ENCODE data around the gene RAB11FIP3. TPM values are rescaled to one million over a fixed set of nuclear protein-coding genes. Genes with fewer than 3 reads are reported as not detected.
A peak's percentile ranks its signal among the peaks of the same experiment; 100 is the strongest.

Gene RAB11FIP3
- total RNA-seq, 1 experiment from 2014 or later: 37.1 TPM

DNA sequence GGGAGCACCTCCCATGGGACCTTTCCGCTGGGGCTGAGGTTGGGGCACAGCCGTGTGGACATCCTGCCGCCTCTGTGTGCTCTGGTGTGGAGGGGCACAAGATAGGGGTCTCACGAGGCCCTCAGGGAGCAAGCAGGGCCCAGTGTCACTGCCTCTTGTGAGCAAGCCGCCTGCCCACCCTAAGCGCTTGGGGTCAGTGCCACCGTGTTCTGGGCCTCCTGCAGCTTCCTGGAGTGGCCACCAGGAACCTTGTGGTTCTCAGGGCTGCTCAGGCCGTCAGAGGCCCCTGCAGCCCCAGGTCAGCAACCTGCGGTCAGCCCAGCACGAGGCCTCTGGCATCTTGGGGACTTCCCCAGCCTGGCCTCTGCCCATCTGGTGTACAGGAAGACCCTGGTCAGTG, 88.5 kb downstream of the RAB11FIP3 start:
- no peaks in the 10 kb centered on the region for H3K79me2 ChIP-seq (ENCODE audit: insufficient read depth, low read length)
- no peaks in the 10 kb centered on the region for H3K23me2 ChIP-seq (ENCODE audit: insufficient read length, low read depth, low read length, poor library complexity, severe bottlenecking)
- Mint-ChIP-seq H3K4me1 (no peaks in the 10 kb centered on the region), H3K9me3 (no peaks in the 10 kb centered on the region), H3K27me3 (ENCODE audit: low read depth) (no peaks in the 10 kb centered on the region), H3K27ac (peak overlapping the region in 1 of 3 experiments; percentile 95; a peak in 2 of 7 replicates), H3K36me3 (ENCODE audit: insufficient read depth in 1 of 3, low read depth in 3 of 3) (peaks cover 9 to 22% (median 19%) of the 10 kb centered on the region in 3 experiments), H3K4me3 (no peak overlapping the region)
- DNase-seq: no peak
- TF ChIP-seq, protein P1, sequence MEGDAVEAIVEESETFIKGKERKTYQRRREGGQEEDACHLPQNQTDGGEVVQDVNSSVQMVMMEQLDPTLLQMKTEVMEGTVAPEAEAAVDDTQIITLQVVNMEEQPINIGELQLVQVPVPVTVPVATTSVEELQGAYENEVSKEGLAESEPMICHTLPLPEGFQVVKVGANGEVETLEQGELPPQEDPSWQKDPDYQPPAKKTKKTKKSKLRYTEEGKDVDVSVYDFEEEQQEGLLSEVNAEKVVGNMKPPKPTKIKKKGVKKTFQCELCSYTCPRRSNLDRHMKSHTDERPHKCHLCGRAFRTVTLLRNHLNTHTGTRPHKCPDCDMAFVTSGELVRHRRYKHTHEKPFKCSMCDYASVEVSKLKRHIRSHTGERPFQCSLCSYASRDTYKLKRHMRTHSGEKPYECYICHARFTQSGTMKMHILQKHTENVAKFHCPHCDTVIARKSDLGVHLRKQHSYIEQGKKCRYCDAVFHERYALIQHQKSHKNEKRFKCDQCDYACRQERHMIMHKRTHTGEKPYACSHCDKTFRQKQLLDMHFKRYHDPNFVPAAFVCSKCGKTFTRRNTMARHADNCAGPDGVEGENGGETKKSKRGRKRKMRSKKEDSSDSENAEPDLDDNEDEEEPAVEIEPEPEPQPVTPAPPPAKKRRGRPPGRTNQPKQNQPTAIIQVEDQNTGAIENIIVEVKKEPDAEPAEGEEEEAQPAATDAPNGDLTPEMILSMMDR (conservative IDR thresholded peaks at IDR 0.05): no peak
- no peak overlapping the region for H3K27ac ChIP-seq (ENCODE audit: insufficient read length, low read depth, low read length)
- H3K23ac ChIP-seq (ENCODE audit: insufficient read length, low read depth, low read length): no peak overlapping the region
- H2AK5ac ChIP-seq (ENCODE audit: insufficient read length, low read length): no peak overlapping the region
- H2BK120ac ChIP-seq (ENCODE audit: low read depth, low read length, poor library complexity, severe bottlenecking): no peak overlapping the region
- no peak overlapping the region for H3K9ac ChIP-seq (ENCODE audit: extremely low read depth, insufficient read length, low read length)
- no peak overlapping the region for H4K5ac ChIP-seq (ENCODE audit: insufficient read length, low read depth, low read length)
- H3K4me2 ChIP-seq (ENCODE audit: insufficient read depth, insufficient read length, low read length): no peak overlapping the region
- H2AFZ ChIP-seq (ENCODE audit: low read length): no peak overlapping the region
- no peak overlapping the region for H3K14ac ChIP-seq (ENCODE audit: insufficient read depth, low read length)
- no peak overlapping the region for H2BK20ac ChIP-seq (ENCODE audit: low read depth, low read length, poor library complexity, severe bottlenecking)
- H3K4ac ChIP-seq (ENCODE audit: low read depth, low read length): no peak overlapping the region
- no peak overlapping the region for H4K91ac ChIP-seq (ENCODE audit: insufficient read length, low read depth, low read length)
- no peaks in the 10 kb centered on the region for H3K4me1 ChIP-seq (ENCODE audit: insufficient read depth, low read length)
- H3K9me3 ChIP-seq (ENCODE audit: control insufficient read depth, low read depth, low read length): no peaks in the 10 kb centered on the region
- no peaks in the 10 kb centered on the region for H3K27me3 ChIP-seq (ENCODE audit: insufficient read depth, low read length)
- H2BK12ac ChIP-seq (ENCODE audit: insufficient read length, low read depth, low read length): no peak overlapping the region
- H2BK15ac ChIP-seq (ENCODE audit: low read depth, low read length): no peak overlapping the region
- H3K79me1 ChIP-seq (ENCODE audit: insufficient read depth, low read depth, low read length, poor library complexity, severe bottlenecking): no peaks in the 10 kb centered on the region
- no peak overlapping the region for H3T11ph ChIP-seq (ENCODE audit: low read length)
- H3K56ac ChIP-seq (ENCODE audit: insufficient read length, low read depth, low read length): no peak overlapping the region
- H3K18ac ChIP-seq (ENCODE audit: insufficient read length, low read depth, low read length): no peak overlapping the region
- H4K8ac ChIP-seq (replicated peaks; ENCODE audit: insufficient read length, low read depth, low read length): no peak overlapping the region
- no peak overlapping the region for H2BK5ac ChIP-seq (ENCODE audit: insufficient read length, low read length)
- H4K20me1 ChIP-seq (ENCODE audit: control insufficient read depth, insufficient read depth, insufficient read length): no peaks in the 10 kb centered on the region
- no CpG with 5 or more reads among the region's 10 CpGs for WGBS (ENCODE audit: extremely low coverage, insufficient read length, low lambda C conversion rate)
